Hepatic stellate cell (primary cell): ENCODE results near the gene ST6GAL1.
"Not testable (repeated sequence)": the region's sequence is repeated elsewhere in the genome, so short reads cannot be mapped to it uniquely, and the experiment has no call there.

ENCODE experiments used
- DNase-seq: peaks from one replicate; pipeline ENCODE4 v3.0.0; 2011; ENCODE audit warnings: low spot score

Gene ST6GAL1

GRCh38 chr3:186940967-186941366 is 10.6 kb downstream of the ST6GAL1 start:
- peak; percentile 31 for DNase-seq

DNA sequence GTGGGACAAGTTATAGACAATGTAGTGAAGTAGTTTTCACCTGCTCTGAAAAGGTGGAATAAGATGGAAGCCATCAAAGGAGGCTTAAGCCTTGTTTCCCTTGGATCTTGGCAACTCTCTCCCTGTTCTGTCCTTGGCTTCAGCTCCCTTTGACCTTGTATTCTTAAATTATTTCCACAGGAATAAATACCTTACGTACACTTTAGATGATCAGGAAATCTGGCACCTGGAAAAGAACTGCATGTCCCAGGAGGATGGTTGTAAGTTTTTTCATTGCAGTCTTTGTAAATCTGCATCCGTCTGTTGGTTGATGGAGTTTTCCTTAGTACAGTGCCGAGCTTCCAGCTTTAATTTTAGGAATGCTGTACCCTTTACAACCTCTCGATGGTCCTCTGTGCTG is 11.8 kb downstream of the ST6GAL1 start:
- no peak for DNase-seq

GRCh38 chr3:186945255-186945823 is 15.0 kb downstream of the ST6GAL1 start:
- DNase-seq: no peak

DNA sequence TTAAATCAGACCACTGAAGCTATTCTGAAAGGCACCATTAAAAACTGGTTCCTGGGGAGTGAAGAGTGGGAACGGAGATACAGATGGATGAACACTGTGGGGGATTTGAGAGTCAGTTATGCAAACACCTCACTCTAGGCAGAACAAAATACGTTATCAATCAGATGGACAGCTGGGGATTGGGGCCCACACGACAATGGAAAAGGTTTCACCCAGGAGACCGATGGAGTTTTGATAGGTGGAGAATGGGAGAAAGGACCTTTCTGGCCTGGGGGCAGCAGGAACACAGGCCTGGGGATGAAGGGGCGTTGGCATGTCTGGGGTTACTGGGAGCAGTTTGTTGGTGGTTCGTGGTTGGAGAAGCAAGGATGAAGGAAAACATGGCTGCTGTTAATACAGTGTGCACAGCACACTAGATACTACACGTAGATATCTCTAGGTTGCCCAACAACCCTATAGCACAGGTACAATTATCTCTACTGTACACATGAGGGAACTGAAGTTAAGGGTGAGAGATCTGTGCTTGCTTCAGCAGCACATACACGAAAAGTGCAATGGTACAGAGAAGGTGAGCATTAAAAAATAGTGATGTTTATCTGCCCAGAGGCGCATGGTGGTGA is 16.5 kb downstream of the ST6GAL1 start:
- no peak for DNase-seq

- DNase-seq: peak; percentile 20
Measured at GRCh38 chr3:186949281-186949982, 19.1 kb downstream of the ST6GAL1 start.

GRCh38 chr3:186950402-186951093 is 20.2 kb downstream of the ST6GAL1 start:
- no peak for DNase-seq

DNA sequence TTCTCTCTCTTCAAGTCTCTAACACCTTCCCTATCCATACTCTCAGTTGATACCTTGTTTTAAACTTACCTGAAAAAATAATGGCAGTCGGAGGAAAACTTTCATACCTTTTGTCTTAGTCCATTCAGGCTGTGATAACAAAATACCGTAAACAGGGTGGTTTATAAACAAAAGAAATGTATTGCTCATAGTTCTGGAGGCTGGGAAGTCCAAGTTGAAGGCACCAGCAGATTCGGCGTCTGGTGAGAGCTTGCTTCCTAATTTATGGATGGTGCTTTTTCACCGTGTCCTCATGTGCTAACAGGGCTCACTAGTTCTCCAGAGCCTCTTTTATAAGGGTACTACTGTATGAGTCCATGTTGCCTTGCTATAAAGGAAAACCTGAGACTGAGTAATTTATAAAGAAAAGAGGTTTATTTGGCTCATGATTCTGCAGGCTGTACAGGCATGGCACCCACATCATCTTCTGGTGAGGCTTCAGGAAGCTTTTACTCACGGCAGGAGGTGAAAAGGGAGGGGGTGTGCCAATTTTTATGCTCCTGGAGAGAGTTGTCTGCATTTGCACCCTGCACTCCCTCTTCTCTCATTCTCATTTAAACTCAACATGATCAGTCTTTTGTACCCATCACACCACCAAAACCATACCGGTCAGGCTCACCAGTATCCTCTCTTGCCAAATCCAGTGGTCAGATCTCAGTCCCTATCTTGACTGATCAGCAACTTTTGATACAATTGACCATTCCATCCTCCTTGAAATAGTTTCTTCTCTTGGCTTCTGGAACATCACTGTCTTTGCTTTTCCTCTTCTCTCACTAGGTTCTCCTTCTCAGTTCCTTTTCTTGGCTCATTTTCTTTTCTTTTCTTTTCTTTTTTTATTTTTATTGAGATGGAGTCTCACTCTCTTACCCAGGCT is 21.6 kb downstream of the ST6GAL1 start:
- no peak for DNase-seq

DNA sequence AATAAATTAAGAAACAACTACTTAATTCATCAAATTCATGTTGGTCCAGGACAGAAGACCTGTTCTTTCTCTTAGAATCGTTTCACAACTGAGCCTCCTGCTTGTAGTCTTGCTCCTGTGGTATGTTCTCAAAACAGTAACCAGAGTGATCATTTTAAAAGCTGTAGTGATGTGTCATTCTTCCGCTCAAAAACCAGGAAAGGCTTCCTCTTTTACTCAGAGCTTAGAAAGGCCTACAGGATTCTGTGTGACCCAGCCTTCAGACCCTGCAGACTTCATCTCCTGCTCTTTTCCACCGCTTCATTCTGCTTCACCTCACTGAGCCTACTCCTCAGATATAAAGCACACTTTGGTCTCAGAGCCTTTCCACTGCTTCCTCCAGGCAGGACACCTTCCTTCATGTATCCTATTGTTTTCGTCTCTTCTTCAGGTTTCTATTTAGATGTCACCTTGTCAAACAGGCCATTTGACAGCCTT is 22.7 kb downstream of the ST6GAL1 start:
- DNase-seq: peak; percentile 32

- not testable (repeated sequence) for DNase-seq
Measured at GRCh38 chr3:186953992-186954699, 23.8 kb downstream of the ST6GAL1 start.

- no peak for DNase-seq
Measured at GRCh38 chr3:186955898-186956696, 25.8 kb downstream of the ST6GAL1 start.

GRCh38 chr3:186959029-186959624 is 28.8 kb downstream of the ST6GAL1 start:
- DNase-seq: no peak

DNA sequence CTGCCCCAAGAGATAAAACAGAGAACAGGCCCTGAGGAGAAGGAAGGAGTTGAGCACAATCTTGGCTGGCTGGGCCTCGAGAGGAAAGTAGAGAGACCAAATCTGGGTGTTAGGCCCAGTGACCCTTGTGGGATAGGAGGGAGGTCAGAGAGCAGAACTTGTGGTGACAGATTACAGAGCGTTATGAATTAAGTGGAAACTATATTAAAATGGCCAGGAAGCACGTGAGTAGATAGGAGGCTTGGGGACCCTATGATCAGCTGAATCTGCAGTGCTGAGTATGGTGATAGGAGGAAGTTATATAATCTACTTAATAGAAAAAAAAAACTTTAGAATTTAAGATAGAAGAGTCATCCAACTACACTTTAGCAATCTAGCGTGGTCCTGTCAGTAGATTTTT is 30.0 kb downstream of the ST6GAL1 start:
- no peak for DNase-seq

- no peak for DNase-seq
Measured at GRCh38 chr3:186962445-186962844, 32.1 kb downstream of the ST6GAL1 start.

GRCh38 chr3:186963636-186964035 is 33.3 kb downstream of the ST6GAL1 start:
- DNase-seq: no peak

DNA sequence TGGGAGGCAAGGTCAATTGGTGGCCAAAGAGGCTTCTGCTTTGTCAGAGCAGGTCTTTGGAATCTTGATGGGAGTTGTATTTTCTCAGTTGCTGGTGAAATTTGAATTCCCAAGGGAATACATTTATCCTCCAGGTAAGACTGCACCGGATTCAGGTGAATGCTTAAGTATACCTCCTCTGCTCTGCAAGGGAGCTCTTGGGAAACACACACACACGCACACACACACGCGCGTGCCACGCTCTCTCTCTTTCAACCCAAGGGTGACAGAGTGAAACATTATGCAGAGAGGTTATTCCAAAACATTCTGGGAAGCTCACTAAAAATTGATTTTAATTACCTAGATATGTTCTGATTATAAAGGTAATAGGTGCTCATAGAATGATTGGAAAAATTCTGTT is 33.7 kb downstream of the ST6GAL1 start:
- no peak for DNase-seq

GRCh38 chr3:186964616-186965015 is 34.3 kb downstream of the ST6GAL1 start:
- DNase-seq: no peak

DNA sequence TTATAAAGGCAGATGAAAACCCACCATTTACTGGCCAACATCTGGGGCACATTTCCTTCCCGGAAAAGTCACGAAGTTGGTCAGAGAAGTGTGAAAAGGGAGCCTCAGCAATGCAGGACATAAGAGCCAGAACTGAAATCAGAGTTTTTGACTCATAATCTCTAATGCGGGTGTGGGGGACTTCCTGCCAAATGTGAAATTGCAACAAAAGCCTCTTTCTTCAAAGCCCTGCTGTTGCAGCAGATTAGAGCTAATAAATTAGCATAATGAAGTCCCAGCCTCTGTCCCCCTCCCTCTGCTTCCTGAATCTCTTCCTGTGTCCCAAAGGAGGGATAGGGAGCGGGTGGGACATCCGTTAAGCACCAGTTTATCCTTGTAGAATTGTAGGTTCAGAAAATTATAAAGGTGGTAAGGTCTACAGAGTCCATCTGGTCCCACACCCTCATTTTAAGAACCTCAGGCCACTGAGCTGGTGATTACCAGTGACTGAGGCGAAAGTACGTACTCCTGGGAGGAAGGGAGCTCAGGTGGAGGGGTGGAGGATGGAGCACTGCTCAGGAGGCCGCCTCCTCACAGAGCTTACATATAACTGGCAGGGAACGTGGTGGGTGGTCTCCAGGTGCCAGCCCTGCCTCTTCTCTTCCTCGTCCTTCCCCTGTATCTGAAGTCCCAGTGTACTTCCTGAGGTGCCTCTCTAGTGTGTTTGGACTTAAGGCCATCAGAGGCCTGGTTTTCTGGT is 35.0 kb downstream of the ST6GAL1 start:
- DNase-seq: no peak

- no peak for DNase-seq
Measured at GRCh38 chr3:186966406-186966805, 36.1 kb downstream of the ST6GAL1 start.

GRCh38 chr3:186967236-186967635 is 36.9 kb downstream of the ST6GAL1 start:
- DNase-seq: not testable (repeated sequence)
